A549 (cell line): Measurements from ENCODE around the gene ACBD6. TPM values are rescaled to one million over a fixed set of nuclear protein-coding genes. Genes with fewer than 3 reads are reported as not detected.

Experiments
- ATAC-seq, 2 experiments: fragments of 200-7000 bp in 1 of 2; fragments of >200 bp in 1 of 2; cut with Nextera tagmentation in 1 of 2; cut with Tn5 transposase in 1 of 2; 3 replicates each; pipeline versions ENCODE4 v1.8.0 to v1.9.1; 2018 to 2020; ENCODE audit warnings: mild to moderate bottlenecking in 1 of 2, moderate library complexity in 1 of 2
- CTCF ChIA-PET: fragments of 300-600 bp; sonication (Branson Sonifier 250); formaldehyde crosslinking; extraction: SDS; loops from one replicate; lab custom pipeline; 2021; ENCODE audit warnings: antibody characterized with exemption, inconsistent platforms; lab: Yijun Ruan, JAX
- POLR2A ChIA-PET: fragments of 350-600 bp; formaldehyde crosslinking; extraction: SDS; loops from one replicate; lab custom pipeline; 2021; ENCODE audit warnings: antibody characterized with exemption, inconsistent platforms; lab: Yijun Ruan, JAX
- DNase-seq, 2 experiments: peaks; one replicate each; pipeline versions ENCODE4 v3.0.0 to v3.0.0-alpha.2; 2011 to 2016; ENCODE audit warnings: low read depth in 1 of 2, low spot score in 1 of 2
- FAIRE-seq: peaks from 2 replicates; lab custom pipeline; 2011; peaks lifted over from hg19 to GRCh38; lab: Jason Lieb, UNC
- H3K27ac ChIP-seq, 2 experiments: fragments of >200 bp; sonication (Bioruptor Twin); formaldehyde crosslinking; 3 replicates each; pipeline ENCODE4 v1.5.1; 2016 to 2017
- H3K4me1 ChIP-seq: fragments of >200 bp; sonication (Bioruptor Twin); formaldehyde crosslinking; 3 replicates; pipeline ENCODE4 v1.6.1; 2016
- H3K4me2 ChIP-seq: fragments of >200 bp; sonication (Bioruptor Twin); formaldehyde crosslinking; 3 replicates; pipeline ENCODE4 v1.6.1; 2016
- H3K4me3 ChIP-seq: fragments of >200 bp; sonication (Bioruptor Twin); formaldehyde crosslinking; 3 replicates; pipeline ENCODE4 v1.5.1; 2016
- H3K9me3 ChIP-seq: fragments of >200 bp; sonication (Bioruptor Twin); formaldehyde crosslinking; 3 replicates; pipeline ENCODE4 v1.6.1; 2016
- BCL3 ChIP-seq: fragments of >200 bp; sonication (Bioruptor Twin); formaldehyde crosslinking; IDR thresholded peaks from 3 replicates; pipeline ENCODE4 v1.6.1; 2016
- BHLHE40 ChIP-seq: IDR thresholded peaks from 2 replicates; pipeline ENCODE4 v1.6.1; 2012; ENCODE audit warnings: low read depth, low read length, inconsistent platforms
- CBX2 ChIP-seq: fragments of 200-600 bp; sonication (generic); IDR thresholded peaks from 2 replicates; pipeline ENCODE4 v1.6.1; 2016; ENCODE audit warnings: low read depth, mild to moderate bottlenecking, borderline replicate concordance
- CBX8 ChIP-seq: fragments of 200-600 bp; sonication (generic); IDR thresholded peaks from 2 replicates; pipeline ENCODE4 v1.6.1; 2016
- EHF ChIP-seq: fragments of 250-450 bp; sonication (Bioruptor Pico); IDR thresholded peaks from 2 replicates; pipeline ENCODE4 v1.5.0; 2020; ENCODE audit warnings: mild to moderate bottlenecking
- FOSB ChIP-seq: fragments of 250-450 bp; sonication (Bioruptor Pico); IDR thresholded peaks from 2 replicates; pipeline ENCODE4 v1.5.0; 2020; ENCODE audit warnings: mild to moderate bottlenecking, moderate library complexity
- FOSL2 ChIP-seq, 2 experiments: fragments of 450-650 bp in 1 of 2; fragments of >200 bp in 1 of 2; sonication (Bioruptor Twin) in 1 of 2; formaldehyde crosslinking; IDR thresholded peaks; 2 replicates each; pipeline versions ENCODE4 v1.5.0 to v1.6.1; 2016 to 2020; ENCODE audit warnings: mild to moderate bottlenecking in 1 of 2, moderate library complexity in 1 of 2
- HOXA7 ChIP-seq: fragments of 250-450 bp; sonication (Bioruptor Pico); IDR thresholded peaks from 2 replicates; pipeline ENCODE4 v1.5.0; 2020; ENCODE audit warnings: mild to moderate bottlenecking, moderate library complexity
- HOXB5 ChIP-seq: fragments of 250-450 bp; sonication (Bioruptor Pico); IDR thresholded peaks from 2 replicates; pipeline ENCODE4 v1.5.0; 2020; ENCODE audit warnings: mild to moderate bottlenecking, moderate library complexity
- JUN ChIP-seq, 2 experiments: fragments of >200 bp; sonication (Bioruptor Twin); formaldehyde crosslinking; IDR thresholded peaks; 2 replicates in 1 of 2; 3 replicates in 1 of 2; pipeline ENCODE4 v1.6.1; 2016 to 2017
- KDM1A ChIP-seq: fragments of 200-600 bp; sonication (generic); IDR thresholded peaks from 2 replicates; pipeline ENCODE4 v1.6.1; 2016; ENCODE audit warnings: low read depth, mild to moderate bottlenecking
- PBX3 ChIP-seq: IDR thresholded peaks from 2 replicates; pipeline ENCODE4 v1.6.1; 2012
- POLR2A ChIP-seq: IDR thresholded peaks from 2 replicates; pipeline ENCODE4 v1.6.1; 2012; ENCODE audit warnings: mild to moderate bottlenecking, low read length
- POLR2AphosphoS2 ChIP-seq: conservative IDR thresholded peaks from 2 replicates; pipeline ENCODE4 v1.6.1; 2012; ENCODE audit warnings: low read length, improper control_type of control experiment, inconsistent platforms
- RAD21 ChIP-seq, 2 experiments: fragments of >200 bp in 1 of 2; sonication (Bioruptor Twin) in 1 of 2; formaldehyde crosslinking in 1 of 2; IDR thresholded peaks in 1 of 2; conservative IDR thresholded peaks in 1 of 2; 2 replicates in 1 of 2; 3 replicates in 1 of 2; pipeline ENCODE4 v1.6.1; 2012 to 2018; ENCODE audit warnings: inconsistent platforms in 1 of 2
- RARB ChIP-seq: fragments of 250-450 bp; sonication (Bioruptor Pico); IDR thresholded peaks from 2 replicates; pipeline ENCODE4 v1.8.0; 2021; ENCODE audit warnings: mild to moderate bottlenecking, moderate library complexity
- REST ChIP-seq: fragments of 200-600 bp; sonication (generic); IDR thresholded peaks from 2 replicates; pipeline ENCODE4 v1.6.1; 2016; ENCODE audit warnings: antibody characterized with exemption, mild to moderate bottlenecking, moderate library complexity
- RFX5 ChIP-seq: fragments of 450-650 bp; IDR thresholded peaks from 2 replicates; pipeline ENCODE4 v1.7.1; 2014; ENCODE audit warnings: antibody characterized with exemption, mild to moderate bottlenecking, moderate library complexity
- RNF2 ChIP-seq: fragments of 200-600 bp; sonication (generic); IDR thresholded peaks from 2 replicates; pipeline ENCODE4 v1.6.1; 2016; ENCODE audit warnings: low read depth, mild to moderate bottlenecking, antibody characterized with exemption, moderate library complexity, borderline replicate concordance
- SREBF2 ChIP-seq: fragments of 450-650 bp; IDR thresholded peaks from 2 replicates; pipeline ENCODE4 v1.6.1; 2014; ENCODE audit warnings: mild to moderate bottlenecking, moderate library complexity
- ZC3H11A ChIP-seq: fragments of 450-650 bp; IDR thresholded peaks from 2 replicates; pipeline ENCODE4 v1.6.1; 2014; ENCODE audit warnings: antibody characterized with exemption, mild to moderate bottlenecking
- ZFP36 ChIP-seq: fragments of 450-650 bp; IDR thresholded peaks from 2 replicates; pipeline ENCODE4 v1.6.1; 2014; ENCODE audit warnings: borderline replicate concordance; ENCODE audit not compliant: partially characterized antibody
- ZNF302 ChIP-seq: fragments of 250-450 bp; sonication (Bioruptor Pico); IDR thresholded peaks from 2 replicates; pipeline ENCODE4 v1.9.0; 2021; ENCODE audit warnings: inconsistent platforms, mild to moderate bottlenecking, moderate library complexity
- ZSCAN20 ChIP-seq: fragments of 250-450 bp; sonication (Bioruptor Pico); IDR thresholded peaks from 2 replicates; pipeline ENCODE4 v1.8.0; 2022; ENCODE audit warnings: mild to moderate bottlenecking, moderate library complexity
- WGBS: methylation state at CpG from one replicate; pipeline ENCODE4 v1.1.6; 2017; ENCODE audit errors: missing lambda C conversion rate; 5-methylcytosine and 5-hydroxymethylcytosine counted together
- polyA plus RNA-seq, 4 experiments: library from polyadenylated mRNA; depleted of rRNA in 3 of 4; stranded (reverse); fragments of >200 nt; fragmentation: RNase III in 1 of 4; extraction: RNeasy Plus Mini Kit Qiagen cat#74134 plus additional on column Dnase treatment in 1 of 4; gene quantifications; 2 replicates in 3 of 4; 3 replicates in 1 of 4; pipeline ENCODE4 v1.2.3, GENCODE V29; 2011 to 2017
- TF ChIP-seq, protein P1 (sequence below): fragments of 150-350 bp; IDR thresholded peaks from 2 replicates; pipeline ENCODE4 v1.6.1; 2014; ENCODE audit warnings: low read depth, mild to moderate bottlenecking, low read length

ACBD6 gene
- polyA plus RNA-seq, 2 of the 4 experiments (the other 2 are of a cell fraction): 61.4 to 91.3 TPM

- no peak for FAIRE-seq
- ATAC-seq: peak in 1 of 2 experiments; percentile 56; a peak in 2 of 6 replicates
- 29% methylated on average over 2 of the region's 2 CpGs for WGBS
- ChIA-PET POLR2A (no interaction called here), CTCF (interaction anchor here (0.6 to 3.1 kb wide), 10 partner anchors 10 to 617 kb away, joined by 3 to 23 read pairs (median 3); no protein-coding TSS in a partner anchor)
- peak overlapping the region in 1 of 2 experiments; percentile 51; a peak in 1 of 6 replicates for H3K27ac ChIP-seq
- DNase-seq: no peak
- TF ChIP-seq, protein P1, sequence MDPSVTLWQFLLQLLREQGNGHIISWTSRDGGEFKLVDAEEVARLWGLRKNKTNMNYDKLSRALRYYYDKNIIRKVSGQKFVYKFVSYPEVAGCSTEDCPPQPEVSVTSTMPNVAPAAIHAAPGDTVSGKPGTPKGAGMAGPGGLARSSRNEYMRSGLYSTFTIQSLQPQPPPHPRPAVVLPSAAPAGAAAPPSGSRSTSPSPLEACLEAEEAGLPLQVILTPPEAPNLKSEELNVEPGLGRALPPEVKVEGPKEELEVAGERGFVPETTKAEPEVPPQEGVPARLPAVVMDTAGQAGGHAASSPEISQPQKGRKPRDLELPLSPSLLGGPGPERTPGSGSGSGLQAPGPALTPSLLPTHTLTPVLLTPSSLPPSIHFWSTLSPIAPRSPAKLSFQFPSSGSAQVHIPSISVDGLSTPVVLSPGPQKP: no peak
- TF ChIP-seq FOSB (CRISPR knock-in tag): no peak
- TF ChIP-seq REST: no peak
- no peak for TF ChIP-seq JUN (IDR thresholded peaks at IDR 0.05)
- TF ChIP-seq PBX3: no peak
- TF ChIP-seq ZSCAN20 (CRISPR knock-in tag): no peak
- TF ChIP-seq KDM1A: no peak
- TF ChIP-seq RFX5: no peak
- TF ChIP-seq FOSL2 (IDR thresholded peaks at IDR 0.05): no peak
- no peak for TF ChIP-seq FOSL2 (CRISPR knock-in tag; IDR thresholded peaks at IDR 0.05)
- TF ChIP-seq RAD21 (conservative IDR thresholded peaks at IDR 0.05 in 1 of 2, IDR thresholded peaks at IDR 0.05 in 1 of 2): no peak
- TF ChIP-seq SREBF2: no peak
- no peak for TF ChIP-seq CBX8
- TF ChIP-seq RNF2: no peak
- H3K4me2 ChIP-seq: no peak overlapping the region
- H3K4me3 ChIP-seq: no peak overlapping the region
- H3K4me1 ChIP-seq: peaks cover 30% of the 10 kb centered on the region
- no peaks in the 10 kb centered on the region for H3K9me3 ChIP-seq
Observed at GRCh38 chr1:180525715-180526039, 23.3 kb upstream of the ACBD6 start.

DNA sequence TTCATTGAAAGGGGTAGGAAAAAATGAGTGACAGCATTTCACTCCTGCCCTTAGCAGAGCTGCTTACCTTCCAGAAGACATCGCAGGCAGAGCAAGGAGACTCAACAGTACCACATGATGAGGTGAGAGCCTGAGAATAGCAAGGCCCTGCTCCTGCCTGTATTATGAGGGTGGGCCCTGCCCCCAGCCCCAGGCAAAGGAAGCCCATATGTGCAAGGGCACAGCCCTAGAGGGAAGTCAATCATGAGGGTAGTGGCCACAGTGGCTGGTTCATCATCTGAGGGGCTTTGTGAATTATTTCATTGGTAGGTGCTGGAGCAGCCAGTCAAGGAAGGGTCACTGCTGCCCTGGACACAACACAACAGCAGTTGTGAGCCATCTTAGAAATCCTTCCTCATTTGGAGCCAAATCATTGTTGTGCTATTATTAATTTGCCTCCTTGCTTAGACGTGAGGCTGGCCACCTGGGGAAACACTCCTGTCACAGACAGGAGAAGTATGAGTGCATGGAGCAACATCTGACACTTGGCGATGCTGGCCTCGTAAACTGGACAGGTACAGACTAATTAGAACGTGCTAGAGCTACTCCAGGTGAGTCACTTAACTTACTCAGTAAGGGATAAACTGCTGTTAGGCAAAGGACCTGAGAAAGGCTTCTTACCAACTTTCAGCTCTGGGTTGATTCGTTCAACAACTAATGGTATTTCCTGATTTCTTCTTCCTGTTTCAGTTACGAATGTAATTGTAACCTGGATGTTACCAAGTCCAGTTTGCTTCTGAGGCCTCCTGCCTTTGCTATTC lies 22.7 kb upstream of the ACBD6 start:
- POLR2A ChIA-PET: no interaction called here
- no peak for FAIRE-seq
- Histone ChIP-seq H3K4me3 (no peak overlapping the region), H3K9me3 (no peaks in the 10 kb centered on the region), H3K27ac (peak overlapping the region in 1 of 2 experiments; percentile 51; a peak in 2 of 6 replicates), H3K4me2 (no peak overlapping the region), H3K4me1 (peaks cover 25% of the 10 kb centered on the region)
- ATAC-seq: no peak
- CTCF ChIA-PET: interaction anchor here (0.6 to 3.1 kb wide), 9 partner anchors 8 to 618 kb away, joined by 3 to 23 read pairs (median 3); no protein-coding TSS in a partner anchor
- DNase-seq: no peak
- TF ChIP-seq JUN (IDR thresholded peaks at IDR 0.05): no peak
- TF ChIP-seq ZC3H11A: no peak
- TF ChIP-seq CBX8: no peak
- TF ChIP-seq RFX5: no peak
- TF ChIP-seq POLR2AphosphoS2: no peak
- TF ChIP-seq BHLHE40: no peak
- no peak for TF ChIP-seq FOSB (CRISPR knock-in tag)
- TF ChIP-seq HOXA7 (CRISPR knock-in tag): no peak
- TF ChIP-seq ZNF302 (CRISPR knock-in tag): no peak
- TF ChIP-seq, protein P1: no peak
- TF ChIP-seq RARB (CRISPR knock-in tag): no peak
- no peak for TF ChIP-seq EHF (CRISPR knock-in tag)
- no peak for TF ChIP-seq BCL3
- TF ChIP-seq ZFP36: no peak
- no peak for TF ChIP-seq CBX2
- no peak for TF ChIP-seq HOXB5
- no peak for TF ChIP-seq POLR2A
- 63% methylated on average over 7 of the region's 7 CpGs for WGBS
